Measurements from ENCODE around the gene MED28. TPM values are rescaled to one million over a fixed set of nuclear protein-coding genes. Genes with fewer than 3 reads are reported as not detected.
A peak's percentile ranks its signal among the peaks of the same experiment; 100 is the strongest.

The MED28 gene
- total and polyA plus RNA-seq, 10 of the 15 experiments (the other 5 are each of a cell fraction or from before 2014, with no cell fraction given) = 19.9 to 77.4 (median 52.0) TPM

- TF ChIP-seq CHD2 (IDR thresholded peaks at IDR 0.05; ENCODE audit: borderline replicate concordance, low read depth, low read length) (no peak), ETV6 (conservative IDR thresholded peaks at IDR 0.05 in 1 of 2, IDR thresholded peaks at IDR 0.05 in 1 of 2; ENCODE audit: borderline replicate concordance in 1 of 2, low read depth in 1 of 2) (no peak), SMAD5 (IDR thresholded peaks at IDR 0.05; ENCODE audit: low read depth) (no peak), CHD1 (IDR thresholded peaks at IDR 0.05; ENCODE audit: low read depth, low read length) (no peak), CEBPZ (IDR thresholded peaks at IDR 0.05; ENCODE audit: low read depth, low read length) (no peak), EGR1 (IDR thresholded peaks at IDR 0.05; ENCODE audit: borderline replicate concordance in 1 of 2, low read depth in 2 of 2, low read length in 2 of 2) (peak in 1 of 2 experiments; percentile 19; a peak in 1 of 3 replicates), MYB (IDR thresholded peaks at IDR 0.05; ENCODE audit: borderline replicate concordance, low read depth, low read length) (no peak), ZNF274 (IDR thresholded peaks at IDR 0.05; ENCODE audit: insufficient read depth, insufficient read length) (no peak), RAD21 (IDR thresholded peaks at IDR 0.05; ENCODE audit: insufficient read depth, low read depth, low read length) (no peak), MXI1 (IDR thresholded peaks at IDR 0.05; ENCODE audit: low read depth, low read length) (no peak), STAT1 (conservative IDR thresholded peaks at IDR 0.05) (no peak), MLLT1 (IDR thresholded peaks at IDR 0.05) (no peak), BCLAF1 (IDR thresholded peaks at IDR 0.05) (no peak), NFIC (IDR thresholded peaks at IDR 0.05; ENCODE audit: low read depth, low read length) (peak; percentile 7; the same call in 1 of the 2 replicates), RB1 (IDR thresholded peaks at IDR 0.05; ENCODE audit: borderline replicate concordance) (peak; percentile 50; the same call in 1 of the 2 replicates), ZBTB40 (IDR thresholded peaks at IDR 0.05; ENCODE audit: borderline replicate concordance) (no peak)
Observed at GRCh38 chr4:17577665-17578481, 36.6 kb upstream of the MED28 start (continued).

Measured in GM12878 (cell line).